ENCODE results near the gene ARMC9. TPM values are rescaled to one million over a fixed set of nuclear protein-coding genes. Genes with fewer than 3 reads are reported as not detected.
"Not testable (repeated sequence)": the region's sequence is repeated elsewhere in the genome, so short reads cannot be mapped to it uniquely, and the experiment has no call there.

ARMC9 gene
- total RNA-seq, 1 donor from 2014 or later, result 27.5 TPM

DNA sequence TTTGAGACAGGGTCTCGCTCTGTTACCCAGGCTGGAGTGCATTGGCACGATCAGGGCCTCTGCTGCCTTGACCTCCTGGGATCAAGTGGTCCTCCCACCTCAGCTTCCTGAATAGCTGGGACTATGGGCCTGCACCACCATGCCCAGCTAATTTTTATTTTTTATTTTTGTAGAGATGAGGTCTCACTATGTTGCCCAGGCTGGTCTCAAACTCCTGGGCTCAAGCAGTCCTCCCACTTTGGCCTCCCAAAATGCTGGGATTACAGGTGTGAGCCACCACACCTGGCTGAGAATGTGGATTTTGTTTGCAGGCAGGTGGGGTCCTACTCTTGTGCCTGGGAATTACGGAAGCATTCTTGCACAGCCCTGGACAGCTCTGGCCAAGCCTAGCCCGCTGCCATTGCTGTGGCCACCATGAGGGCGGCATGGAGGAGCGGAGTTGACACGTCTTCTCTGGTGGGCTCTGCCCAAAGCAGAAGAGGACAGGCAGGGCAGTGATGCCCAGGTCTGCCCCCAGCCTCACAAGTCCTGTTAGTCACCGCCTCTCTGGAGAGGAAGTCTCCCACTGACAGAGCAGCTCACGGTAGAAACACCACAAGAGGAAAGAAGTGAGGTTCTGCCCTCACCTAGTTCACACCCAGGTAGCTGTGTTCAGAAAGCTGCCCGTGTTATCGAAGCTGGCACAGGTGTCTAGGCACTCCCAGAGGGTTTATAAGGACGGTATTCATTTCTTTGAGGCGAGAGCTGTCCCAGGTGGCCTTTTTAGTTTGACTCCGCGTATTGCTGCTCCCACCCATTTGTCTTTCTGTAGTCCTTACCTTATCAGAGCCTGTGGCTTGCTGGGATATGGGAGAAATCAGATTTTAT is 46.2 kb downstream of the ARMC9 start:
- no peak for TF ChIP-seq CTCF (IDR thresholded peaks at IDR 0.05; ENCODE audit: insufficient read depth, low read length, poor library complexity, severe bottlenecking)

GRCh38 chr2:231245249-231246094 is 47.0 kb downstream of the ARMC9 start:
- DNase-seq (ENCODE audit: low read depth), result no peak
- Histone ChIP-seq H3K27me3 (ENCODE audit: control insufficient read depth, insufficient read depth, low read length) (no peaks in the 10 kb centered on the region), H3K36me3 (ENCODE audit: control insufficient read depth, insufficient read depth, low read length) (no peaks in the 10 kb centered on the region), H3K4me3 (ENCODE audit: low read depth, low read length) (no peak overlapping the region)
- TF ChIP-seq CTCF (IDR thresholded peaks at IDR 0.05; ENCODE audit: insufficient read depth, low read length, poor library complexity, severe bottlenecking), result no peak

More for the DNA sequence above, 46.2 kb downstream of the ARMC9 start:
- DNase-seq (ENCODE audit: low read depth), result no peak
- no peak overlapping the region for H3K4me3 ChIP-seq (ENCODE audit: low read depth, low read length)
- H3K27me3 ChIP-seq (ENCODE audit: control insufficient read depth, insufficient read depth, low read length), result no peaks in the 10 kb centered on the region
- no peaks in the 10 kb centered on the region for H3K36me3 ChIP-seq (ENCODE audit: control insufficient read depth, insufficient read depth, low read length)

DNA sequence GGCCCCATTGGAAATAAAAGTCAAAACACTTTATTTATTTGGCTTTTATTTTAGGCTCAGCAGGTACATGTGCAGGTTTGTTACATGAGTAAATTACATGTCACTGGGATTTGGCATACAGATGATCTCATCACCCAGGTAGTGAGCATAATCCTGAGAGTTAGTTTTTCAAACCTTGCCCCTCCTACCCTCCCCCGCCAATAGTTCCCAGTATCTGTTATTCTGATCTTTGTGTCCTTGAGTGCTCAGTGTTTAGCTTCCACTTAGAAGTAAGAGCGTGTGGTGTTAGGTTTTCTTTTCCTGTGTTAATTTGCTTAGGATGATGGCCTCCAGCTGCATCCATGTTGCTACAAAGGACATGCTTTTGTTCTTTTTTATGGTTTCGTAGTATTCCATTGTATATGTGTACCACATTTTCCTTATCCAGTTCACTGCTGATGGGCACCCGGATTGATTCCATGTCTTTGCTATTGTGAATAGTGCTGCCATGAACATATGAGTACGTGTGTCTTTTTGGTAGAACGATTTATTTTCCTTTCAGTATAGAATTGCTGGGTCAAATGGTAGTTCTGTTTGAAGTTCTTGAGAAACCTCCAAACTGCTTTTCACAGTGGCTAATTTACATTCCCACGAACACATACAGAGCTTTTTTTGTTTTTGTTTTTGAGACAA is 47.9 kb downstream of the ARMC9 start:
- Histone ChIP-seq H3K36me3 (ENCODE audit: control insufficient read depth, insufficient read depth, low read length) (no peaks in the 10 kb centered on the region), H3K27me3 (ENCODE audit: control insufficient read depth, insufficient read depth, low read length) (no peaks in the 10 kb centered on the region), H3K4me3 (ENCODE audit: low read depth, low read length) (no peak overlapping the region)
- no peak for DNase-seq (ENCODE audit: low read depth)
- TF ChIP-seq CTCF (IDR thresholded peaks at IDR 0.05; ENCODE audit: insufficient read depth, low read length, poor library complexity, severe bottlenecking), result no peak

DNA sequence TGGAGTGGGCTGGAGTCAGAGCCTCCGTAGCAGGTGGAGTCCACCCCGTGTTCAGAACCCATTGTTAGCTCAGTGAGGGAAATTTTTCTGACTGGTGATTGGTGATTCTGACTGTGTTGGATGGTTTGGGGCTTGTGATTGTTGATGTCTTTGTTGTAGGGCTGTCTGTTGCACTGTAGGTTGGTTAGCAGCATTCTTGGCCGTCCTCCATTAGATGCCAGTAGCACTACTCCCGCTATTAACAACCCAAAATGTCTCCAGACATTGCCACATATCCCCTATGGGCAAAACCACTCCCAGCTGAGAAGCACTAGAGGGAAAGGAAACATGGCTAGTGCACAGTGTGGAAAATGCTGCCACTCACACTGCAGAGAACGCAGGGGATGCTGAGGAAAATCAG is 51.7 kb downstream of the ARMC9 start:
- no peak for TF ChIP-seq CTCF (IDR thresholded peaks at IDR 0.05; ENCODE audit: insufficient read depth, low read length, poor library complexity, severe bottlenecking)
- Histone ChIP-seq H3K36me3 (ENCODE audit: control insufficient read depth, insufficient read depth, low read length) (no peaks in the 10 kb centered on the region), H3K4me3 (ENCODE audit: low read depth, low read length) (no peak overlapping the region), H3K27me3 (ENCODE audit: control insufficient read depth, insufficient read depth, low read length) (no peaks in the 10 kb centered on the region)
- no peak for DNase-seq (ENCODE audit: low read depth)

DNA sequence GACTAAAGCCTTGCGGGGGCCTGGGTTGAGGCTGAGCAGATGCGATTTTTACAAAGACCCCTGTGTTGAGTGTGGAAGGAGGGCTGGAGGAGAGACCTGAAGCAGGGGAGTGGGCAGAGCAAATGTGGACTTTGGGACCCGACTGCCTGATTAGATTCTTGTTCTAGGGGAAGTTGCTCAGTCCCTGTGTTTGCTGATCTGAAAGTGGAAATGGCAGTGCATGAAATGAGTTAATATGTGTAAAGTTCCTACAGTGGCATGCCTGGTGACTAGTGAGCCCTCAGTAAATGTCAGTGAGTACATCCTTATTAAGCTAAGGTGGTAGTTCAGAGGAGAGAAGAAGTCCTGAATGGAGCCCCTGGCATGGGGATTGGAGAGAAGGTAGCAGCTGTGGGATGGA is 52.3 kb downstream of the ARMC9 start:
- Histone ChIP-seq H3K4me3 (ENCODE audit: low read depth, low read length) (no peak overlapping the region), H3K27me3 (ENCODE audit: control insufficient read depth, insufficient read depth, low read length) (no peaks in the 10 kb centered on the region), H3K36me3 (ENCODE audit: control insufficient read depth, insufficient read depth, low read length) (no peaks in the 10 kb centered on the region)
- no peak for TF ChIP-seq CTCF (IDR thresholded peaks at IDR 0.05; ENCODE audit: insufficient read depth, low read length, poor library complexity, severe bottlenecking)
- no peak for DNase-seq (ENCODE audit: low read depth)

DNA sequence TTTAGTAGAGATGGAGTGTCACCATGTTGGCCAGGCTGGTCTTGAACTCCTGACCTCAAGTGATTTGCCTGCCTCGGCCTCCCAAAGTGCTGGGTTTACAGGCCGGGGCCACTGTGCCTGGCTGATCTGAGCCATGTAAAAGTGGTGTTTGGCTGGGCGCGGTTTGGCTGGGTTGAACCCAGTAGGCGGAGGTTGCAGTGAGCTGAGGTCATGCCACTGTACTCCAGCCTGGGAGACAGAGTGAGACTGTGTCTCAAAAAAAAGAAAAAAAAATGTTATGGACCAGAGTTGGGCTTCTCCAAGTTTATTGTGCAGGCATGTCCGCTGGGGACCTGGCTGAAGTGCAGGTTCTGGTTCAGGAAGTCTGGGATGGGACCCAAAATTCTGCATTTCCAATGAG is 54.9 kb downstream of the ARMC9 start:
- H3K36me3 ChIP-seq (ENCODE audit: control insufficient read depth, insufficient read depth, low read length); H3K4me3 ChIP-seq (ENCODE audit: low read depth, low read length); DNase-seq (ENCODE audit: low read depth); H3K27me3 ChIP-seq (ENCODE audit: control insufficient read depth, insufficient read depth, low read length): not testable (repeated sequence)
